H9 (cell line): ENCODE data around the gene ACOT11. TPM values are rescaled to one million over a fixed set of nuclear protein-coding genes. Genes with fewer than 3 reads are reported as not detected.

Experiments
- DNase-seq: peaks from one replicate; pipeline ENCODE4 v3.0.0-alpha.2; 2017
- H2AFZ ChIP-seq: one replicate; pipeline ENCODE4 v1.6.1; 2013; ENCODE audit warnings: mild to moderate bottlenecking, low read length, control low read depth, moderate library complexity
- H2AK5ac ChIP-seq: 2 replicates; pipeline ENCODE4 v1.6.1; 2013; ENCODE audit warnings: low read length, control low read depth, mixed read lengths; ENCODE audit not compliant: insufficient read length
- H2BK120ac ChIP-seq: one replicate; pipeline ENCODE4 v1.6.1; 2013; ENCODE audit warnings: low read depth, mild to moderate bottlenecking, low read length, control low read depth, inconsistent platforms; ENCODE audit not compliant: poor library complexity, severe bottlenecking
- H2BK12ac ChIP-seq: 2 replicates; pipeline ENCODE4 v1.6.1; 2013; ENCODE audit warnings: low read length, control low read depth, mixed read lengths, low read depth; ENCODE audit not compliant: insufficient read length
- H2BK15ac ChIP-seq: 2 replicates; pipeline ENCODE4 v1.6.1; 2013; ENCODE audit warnings: low read depth, low read length, control low read depth
- H2BK20ac ChIP-seq: one replicate; pipeline ENCODE4 v1.6.1; 2013; ENCODE audit warnings: low read depth, mild to moderate bottlenecking, low read length, control low read depth, inconsistent platforms; ENCODE audit not compliant: poor library complexity, severe bottlenecking
- H2BK5ac ChIP-seq: 2 replicates; pipeline ENCODE4 v1.6.1; 2013; ENCODE audit warnings: low read length, control low read depth, mixed read lengths; ENCODE audit not compliant: insufficient read length
- H3K14ac ChIP-seq: 2 replicates; pipeline ENCODE4 v1.6.1; 2013; ENCODE audit warnings: low read length, control low read depth; ENCODE audit not compliant: insufficient read depth
- H3K18ac ChIP-seq: 2 replicates; pipeline ENCODE4 v1.6.1; 2013; ENCODE audit warnings: low read depth, mild to moderate bottlenecking, mixed read lengths, low read length, control low read depth; ENCODE audit not compliant: insufficient read length
- H3K23ac ChIP-seq: 2 replicates; pipeline ENCODE4 v1.6.1; 2013; ENCODE audit warnings: low read length, control low read depth, mixed read lengths, low read depth; ENCODE audit not compliant: insufficient read length
- H3K23me2 ChIP-seq: 2 replicates; pipeline ENCODE4 v1.6.1; 2013; ENCODE audit warnings: low read depth, mild to moderate bottlenecking, mixed read lengths, low read length, control low read depth; ENCODE audit not compliant: insufficient read length, poor library complexity, severe bottlenecking
- H3K27ac ChIP-seq: 2 replicates; pipeline ENCODE4 v1.5.1; 2013; ENCODE audit warnings: low read length, control low read depth, mixed read lengths, low read depth; ENCODE audit not compliant: insufficient read length
- H3K27me3 ChIP-seq: 2 replicates; pipeline ENCODE4 v1.6.1; 2013; ENCODE audit warnings: low read length, control low read depth, inconsistent platforms; ENCODE audit not compliant: insufficient read depth
- H3K4ac ChIP-seq: 2 replicates; pipeline ENCODE4 v1.6.1; 2013; ENCODE audit warnings: low read depth, mild to moderate bottlenecking, control low read depth, inconsistent platforms, low read length, moderate library complexity
- H3K4me1 ChIP-seq: 2 replicates; pipeline ENCODE4 v1.6.1; 2013; ENCODE audit warnings: low read length, control low read depth, inconsistent platforms; ENCODE audit not compliant: insufficient read depth
- H3K4me2 ChIP-seq: 2 replicates; pipeline ENCODE4 v1.6.1; 2013; ENCODE audit warnings: low read length, control low read depth, mixed read lengths; ENCODE audit not compliant: insufficient read length, insufficient read depth
- H3K56ac ChIP-seq: 2 replicates; pipeline ENCODE4 v1.6.1; 2013; ENCODE audit warnings: low read depth, mild to moderate bottlenecking, mixed read lengths, low read length, control low read depth; ENCODE audit not compliant: insufficient read length
- H3K79me1 ChIP-seq: 2 replicates; pipeline ENCODE4 v1.6.1; 2013; ENCODE audit warnings: low read depth, mild to moderate bottlenecking, moderate library complexity, low read length, control low read depth, inconsistent platforms; ENCODE audit not compliant: insufficient read depth, poor library complexity, severe bottlenecking
- H3K79me2 ChIP-seq: 2 replicates; pipeline ENCODE4 v1.6.1; 2013; ENCODE audit warnings: low read length, control low read depth, inconsistent platforms; ENCODE audit not compliant: insufficient read depth
- H3K9ac ChIP-seq: 2 replicates; pipeline ENCODE4 v1.6.1; 2013; ENCODE audit warnings: low read length, control low read depth, mixed read lengths; ENCODE audit not compliant: insufficient read length; ENCODE audit errors: extremely low read depth
- H3K9me3 ChIP-seq: one replicate; pipeline ENCODE4 v1.6.1; 2013; ENCODE audit warnings: low read depth, low read length, inconsistent platforms; ENCODE audit not compliant: control insufficient read depth
- H3T11ph ChIP-seq: one replicate; pipeline ENCODE4 v1.6.1; 2013; ENCODE audit warnings: mild to moderate bottlenecking, low read length, control low read depth, inconsistent platforms
- H4K20me1 ChIP-seq: one replicate; pipeline ENCODE4 v1.6.1; 2013; ENCODE audit not compliant: control insufficient read depth, insufficient read length, insufficient read depth
- H4K5ac ChIP-seq: 2 replicates; pipeline ENCODE4 v1.6.1; 2013; ENCODE audit warnings: low read depth, mild to moderate bottlenecking, mixed read lengths, low read length, control low read depth; ENCODE audit not compliant: insufficient read length
- H4K8ac ChIP-seq: replicated peaks from 2 replicates; pipeline ENCODE4 v1.6.1; 2013; ENCODE audit warnings: low read length, control low read depth, mixed read lengths, low read depth; ENCODE audit not compliant: insufficient read length
- H4K91ac ChIP-seq: 2 replicates; pipeline ENCODE4 v1.6.1; 2013; ENCODE audit warnings: low read depth, mild to moderate bottlenecking, moderate library complexity, mixed read lengths, low read length, control low read depth; ENCODE audit not compliant: insufficient read length
- H3K27ac Mint-ChIP-seq, 3 experiments: 2 replicates in 2 of 3; 3 replicates in 1 of 3; pipeline ENCODE4 v1.8.0; 2020 to 2021; ENCODE audit warnings: mixed read lengths in 3 of 3, mild to moderate bottlenecking in 1 of 3, moderate library complexity in 1 of 3
- H3K27me3 Mint-ChIP-seq: 2 replicates; pipeline ENCODE4 v1.8.0; 2021; ENCODE audit warnings: low read depth, mild to moderate bottlenecking, moderate library complexity, mixed read lengths
- H3K36me3 Mint-ChIP-seq, 3 experiments: 2 replicates in 2 of 3; 3 replicates in 1 of 3; pipeline ENCODE4 v1.8.0; 2020 to 2021; ENCODE audit warnings: low read depth in 3 of 3, mixed read lengths in 3 of 3; ENCODE audit not compliant: insufficient read depth in 1 of 3
- H3K4me1 Mint-ChIP-seq, 2 experiments: 2 replicates each; pipeline ENCODE4 v1.8.0; 2020; ENCODE audit warnings: mixed read lengths in 2 of 2
- H3K4me3 Mint-ChIP-seq, 2 experiments: 2 replicates in 1 of 2; 3 replicates in 1 of 2; pipeline ENCODE4 v1.8.0; 2020 to 2021; ENCODE audit warnings: mild to moderate bottlenecking in 2 of 2, mixed read lengths in 2 of 2, moderate library complexity in 1 of 2
- H3K9me3 Mint-ChIP-seq, 2 experiments: 2 replicates in 1 of 2; 3 replicates in 1 of 2; pipeline ENCODE4 v1.8.0; 2020; ENCODE audit warnings: mild to moderate bottlenecking in 2 of 2, mixed read lengths in 2 of 2, moderate library complexity in 1 of 2
- WGBS: extraction: QIAGEN DNeasy Blood & Tissue Kit; methylation state at CpG from one replicate; pipeline ENCODE4 v1.1.7; 2013; ENCODE audit warnings: missing lambda C conversion rate, low lambda C conversion rate, mixed read lengths; ENCODE audit not compliant: insufficient read length; ENCODE audit errors: extremely low coverage; 5-methylcytosine and 5-hydroxymethylcytosine counted together
- total RNA-seq: library from RNA; stranded (reverse); gene quantifications from 2 replicates; pipeline ENCODE4 v1.2.1, GENCODE V29; 2021
- TF ChIP-seq, protein P1 (sequence below): fragments of 200-600 bp; sonication (generic); conservative IDR thresholded peaks from 3 replicates; pipeline ENCODE4 v1.8.0; 2021; ENCODE audit warnings: antibody characterized with exemption, mild to moderate bottlenecking

ACOT11 gene
- total RNA-seq, 1 experiment from 2014 or later: 4.0 TPM

DNA sequence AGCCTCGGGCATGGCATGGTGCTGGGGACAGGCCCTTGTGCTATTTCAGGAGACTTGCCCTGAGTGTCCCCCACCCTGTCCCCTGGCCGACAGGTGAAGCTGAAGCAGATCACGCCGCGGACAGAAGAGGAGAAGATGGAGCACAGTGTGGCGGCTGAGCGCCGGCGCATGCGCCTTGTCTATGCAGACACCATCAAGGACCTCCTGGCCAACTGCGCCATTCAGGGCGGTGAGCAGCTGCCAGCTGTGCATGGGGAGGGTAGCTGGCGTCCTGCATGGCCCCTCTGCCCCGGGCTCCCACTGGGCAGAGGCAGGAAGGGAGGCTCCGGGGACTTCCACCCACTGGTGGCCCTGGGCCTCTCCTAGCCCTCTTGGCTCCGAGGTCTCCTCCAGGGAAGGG is 46.4 kb downstream of the ACOT11 start:
- no peaks in the 10 kb centered on the region for H3K9me3 Mint-ChIP-seq
- H3K4me2 ChIP-seq: no peak overlapping the region
- no peak overlapping the region for H3K27ac ChIP-seq
- no peak overlapping the region for H2AFZ ChIP-seq
- no peak overlapping the region for H2BK5ac ChIP-seq
- peaks cover 0 to 3% (median 0%) of the 10 kb centered on the region in 3 experiments; a peak in 1 of 7 replicates for H3K36me3 Mint-ChIP-seq
- H3K4me1 ChIP-seq: no peaks in the 10 kb centered on the region; the same call in 1 of the 2 replicates
- H2AK5ac ChIP-seq: no peak overlapping the region
- no peak overlapping the region; the same call in 1 of the 2 replicates for H3K14ac ChIP-seq
- H3K27me3 ChIP-seq: no peaks in the 10 kb centered on the region
- no peak overlapping the region for H3K56ac ChIP-seq
- DNase-seq: no peak
- TF ChIP-seq, protein P1, sequence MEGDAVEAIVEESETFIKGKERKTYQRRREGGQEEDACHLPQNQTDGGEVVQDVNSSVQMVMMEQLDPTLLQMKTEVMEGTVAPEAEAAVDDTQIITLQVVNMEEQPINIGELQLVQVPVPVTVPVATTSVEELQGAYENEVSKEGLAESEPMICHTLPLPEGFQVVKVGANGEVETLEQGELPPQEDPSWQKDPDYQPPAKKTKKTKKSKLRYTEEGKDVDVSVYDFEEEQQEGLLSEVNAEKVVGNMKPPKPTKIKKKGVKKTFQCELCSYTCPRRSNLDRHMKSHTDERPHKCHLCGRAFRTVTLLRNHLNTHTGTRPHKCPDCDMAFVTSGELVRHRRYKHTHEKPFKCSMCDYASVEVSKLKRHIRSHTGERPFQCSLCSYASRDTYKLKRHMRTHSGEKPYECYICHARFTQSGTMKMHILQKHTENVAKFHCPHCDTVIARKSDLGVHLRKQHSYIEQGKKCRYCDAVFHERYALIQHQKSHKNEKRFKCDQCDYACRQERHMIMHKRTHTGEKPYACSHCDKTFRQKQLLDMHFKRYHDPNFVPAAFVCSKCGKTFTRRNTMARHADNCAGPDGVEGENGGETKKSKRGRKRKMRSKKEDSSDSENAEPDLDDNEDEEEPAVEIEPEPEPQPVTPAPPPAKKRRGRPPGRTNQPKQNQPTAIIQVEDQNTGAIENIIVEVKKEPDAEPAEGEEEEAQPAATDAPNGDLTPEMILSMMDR: no peak
- H3K4me1 Mint-ChIP-seq: peaks cover 18 to 22% of the 10 kb centered on the region in 2 experiments
- H2BK120ac ChIP-seq: no peak overlapping the region
- H3K79me1 ChIP-seq: no peaks in the 10 kb centered on the region
- WGBS: no CpG with 5 or more reads among the region's 16 CpGs
- H4K20me1 ChIP-seq: no peaks in the 10 kb centered on the region
- H2BK20ac ChIP-seq: no peak overlapping the region
- H3K27ac Mint-ChIP-seq: peak overlapping the region in 2 of 3 experiments; percentile 34 to 61; a peak in 2 of 7 replicates
- no peak overlapping the region for H4K5ac ChIP-seq
- H3K27me3 Mint-ChIP-seq: no peaks in the 10 kb centered on the region
- H4K8ac ChIP-seq: no peak overlapping the region
- H3K79me2 ChIP-seq: no peaks in the 10 kb centered on the region
- H2BK15ac ChIP-seq: no peak overlapping the region
- no peaks in the 10 kb centered on the region for H3K9me3 ChIP-seq
- no peak overlapping the region for H3T11ph ChIP-seq
- H3K23ac ChIP-seq: no peak overlapping the region
- H3K23me2 ChIP-seq: no peaks in the 10 kb centered on the region
- no peak overlapping the region for H4K91ac ChIP-seq
- no peak overlapping the region for H3K4me3 Mint-ChIP-seq
- H3K9ac ChIP-seq: no peak overlapping the region
- no peak overlapping the region for H3K4ac ChIP-seq
- no peak overlapping the region for H3K18ac ChIP-seq
- H2BK12ac ChIP-seq: no peak overlapping the region
